Nephron progenitor cell (in vitro differentiated cells): ENCODE data around the gene SLC25A34.

ENCODE experiments used
- DNase-seq: peaks from one replicate; pipeline ENCODE4 v3.0.0; 2021
- H3K27ac Mint-ChIP-seq: 2 replicates; pipeline ENCODE4 v1.8.0; 2021; ENCODE audit warnings: mild to moderate bottlenecking, moderate library complexity, mixed read lengths
- H3K27me3 Mint-ChIP-seq: 2 replicates; pipeline ENCODE4 v1.8.0; 2021; ENCODE audit warnings: mild to moderate bottlenecking, low read depth, mixed read lengths; ENCODE audit not compliant: poor library complexity
- H3K36me3 Mint-ChIP-seq: 2 replicates; pipeline ENCODE4 v1.8.0; 2021; ENCODE audit warnings: low read depth, mixed read lengths
- H3K4me1 Mint-ChIP-seq: 2 replicates; pipeline ENCODE4 v1.8.0; 2021; ENCODE audit warnings: mixed read lengths
- H3K4me3 Mint-ChIP-seq: 2 replicates; pipeline ENCODE4 v1.8.0; 2021; ENCODE audit warnings: mild to moderate bottlenecking, moderate library complexity, mixed read lengths
- H3K9me3 Mint-ChIP-seq: 2 replicates; pipeline ENCODE4 v1.8.0; 2021; ENCODE audit warnings: mild to moderate bottlenecking, moderate library complexity, mixed read lengths
- TF ChIP-seq, protein P1 (sequence below): fragments of 200-600 bp; sonication (generic); IDR thresholded peaks from 2 replicates; pipeline ENCODE4 v1.5.0; 2021; ENCODE audit warnings: antibody characterized with exemption

Gene SLC25A34

DNA sequence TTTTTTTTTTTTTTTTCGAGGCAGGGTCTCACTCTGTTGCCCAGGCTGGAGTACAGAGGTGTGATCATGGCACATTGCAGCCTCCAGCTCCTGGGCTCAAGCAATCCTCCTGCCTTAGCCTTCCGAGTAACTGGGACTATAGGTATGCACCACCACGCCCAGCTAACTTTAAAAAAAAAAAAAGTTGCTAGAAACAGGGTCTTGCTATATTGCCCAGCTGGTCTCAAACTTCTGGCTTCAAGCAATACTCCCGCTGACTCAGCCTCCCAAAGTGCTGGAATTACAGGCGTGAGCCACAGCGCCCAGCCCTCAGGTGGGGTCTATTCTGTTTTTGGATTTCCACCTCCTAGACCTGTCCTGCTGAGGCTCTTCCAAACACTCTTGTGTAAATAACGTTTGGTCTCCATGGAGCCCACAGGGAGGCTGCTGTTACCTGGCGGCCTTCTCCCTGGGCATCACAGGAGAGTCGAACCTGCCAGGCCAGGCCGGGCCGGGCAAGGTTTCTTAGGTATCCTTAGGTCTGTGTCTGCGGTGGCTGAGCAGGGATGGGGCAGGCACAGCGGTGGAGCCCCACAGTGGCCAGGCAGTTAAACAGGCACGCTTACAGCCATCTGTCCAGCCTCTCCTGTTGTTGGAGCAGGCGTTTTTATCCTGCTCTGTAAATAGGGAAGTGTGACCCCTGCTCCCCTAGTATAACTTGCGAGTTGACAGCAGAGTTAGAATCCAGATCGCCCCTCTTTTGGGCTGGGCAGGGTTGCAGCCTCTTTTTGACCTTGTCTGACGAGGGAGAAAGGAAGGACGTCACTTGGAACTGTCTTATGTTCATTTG, 33.1 kb upstream of the SLC25A34 start:
- no peaks in the 10 kb centered on the region for H3K9me3 Mint-ChIP-seq
- peaks cover 33% of the 10 kb centered on the region for H3K4me1 Mint-ChIP-seq
- H3K27me3 Mint-ChIP-seq, result no peaks in the 10 kb centered on the region
- peaks cover 38% of the 10 kb centered on the region for H3K36me3 Mint-ChIP-seq
- H3K27ac Mint-ChIP-seq, result peak overlapping the region; percentile 76
- DNase-seq, result no peak
- TF ChIP-seq, protein P1, sequence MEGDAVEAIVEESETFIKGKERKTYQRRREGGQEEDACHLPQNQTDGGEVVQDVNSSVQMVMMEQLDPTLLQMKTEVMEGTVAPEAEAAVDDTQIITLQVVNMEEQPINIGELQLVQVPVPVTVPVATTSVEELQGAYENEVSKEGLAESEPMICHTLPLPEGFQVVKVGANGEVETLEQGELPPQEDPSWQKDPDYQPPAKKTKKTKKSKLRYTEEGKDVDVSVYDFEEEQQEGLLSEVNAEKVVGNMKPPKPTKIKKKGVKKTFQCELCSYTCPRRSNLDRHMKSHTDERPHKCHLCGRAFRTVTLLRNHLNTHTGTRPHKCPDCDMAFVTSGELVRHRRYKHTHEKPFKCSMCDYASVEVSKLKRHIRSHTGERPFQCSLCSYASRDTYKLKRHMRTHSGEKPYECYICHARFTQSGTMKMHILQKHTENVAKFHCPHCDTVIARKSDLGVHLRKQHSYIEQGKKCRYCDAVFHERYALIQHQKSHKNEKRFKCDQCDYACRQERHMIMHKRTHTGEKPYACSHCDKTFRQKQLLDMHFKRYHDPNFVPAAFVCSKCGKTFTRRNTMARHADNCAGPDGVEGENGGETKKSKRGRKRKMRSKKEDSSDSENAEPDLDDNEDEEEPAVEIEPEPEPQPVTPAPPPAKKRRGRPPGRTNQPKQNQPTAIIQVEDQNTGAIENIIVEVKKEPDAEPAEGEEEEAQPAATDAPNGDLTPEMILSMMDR, result no peak
- no peak overlapping the region for H3K4me3 Mint-ChIP-seq

DNA sequence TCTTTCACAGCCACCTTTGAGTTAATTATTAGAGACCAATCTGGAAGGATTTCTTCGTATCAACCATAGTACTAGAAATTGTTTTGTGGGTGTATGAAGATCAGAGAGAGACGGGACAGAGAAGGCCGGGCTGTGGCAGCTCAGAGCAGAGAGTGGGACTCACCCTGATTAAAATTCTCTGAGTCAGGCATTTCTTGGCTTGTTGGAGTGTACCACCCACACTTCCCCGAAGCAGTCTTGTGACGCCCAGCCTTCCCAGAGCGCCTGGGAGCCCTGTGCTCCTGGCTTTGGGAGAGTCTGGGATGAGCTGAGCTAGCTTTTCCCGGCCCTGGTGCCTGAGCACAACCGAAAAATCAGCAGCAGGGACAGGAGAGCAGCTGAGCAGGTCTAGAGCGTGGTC, 32.5 kb upstream of the SLC25A34 start:
- Mint-ChIP-seq H3K36me3 (peaks cover 37% of the 10 kb centered on the region), H3K9me3 (no peaks in the 10 kb centered on the region), H3K4me3 (no peak overlapping the region), H3K27me3 (no peaks in the 10 kb centered on the region), H3K4me1 (peaks cover 33% of the 10 kb centered on the region), H3K27ac (peak overlapping the region; percentile 76)
- DNase-seq, result no peak
- TF ChIP-seq, protein P1, result no peak

DNA sequence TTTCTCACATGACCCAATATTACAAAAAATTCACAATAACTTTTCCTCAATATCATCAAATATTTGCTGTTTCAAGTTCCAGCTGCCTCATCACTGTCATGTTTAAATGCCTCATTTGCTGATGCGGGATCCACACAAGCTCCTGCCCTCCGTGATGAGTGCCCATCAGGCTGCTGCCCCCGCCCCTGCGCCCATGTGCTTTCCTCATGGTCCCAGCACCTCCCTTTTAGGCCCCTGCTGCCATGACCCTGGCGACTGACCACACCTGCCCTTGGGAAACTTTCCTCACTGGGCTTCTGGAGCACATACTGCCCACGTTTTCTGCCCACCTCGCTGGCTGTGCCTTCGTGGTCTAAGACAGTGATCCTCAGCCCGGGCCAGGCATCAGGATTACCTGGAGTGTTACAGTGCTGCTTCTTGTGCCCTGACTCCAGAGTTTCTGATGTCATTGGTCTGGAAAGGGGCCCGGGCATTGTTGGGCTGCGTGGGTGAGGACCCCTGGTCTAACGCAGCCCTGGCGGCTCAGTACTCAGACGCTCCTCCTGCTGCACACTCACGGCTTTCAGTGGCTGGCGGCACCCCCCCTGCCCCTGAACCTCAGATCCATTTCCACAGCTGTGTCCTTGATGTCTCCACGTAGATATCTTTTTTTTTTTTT, 31.4 kb upstream of the SLC25A34 start:
- H3K9me3 Mint-ChIP-seq, result no peaks in the 10 kb centered on the region
- TF ChIP-seq, protein P1, result no peak
- H3K27ac Mint-ChIP-seq, result peak overlapping the region; percentile 84
- peaks cover 33% of the 10 kb centered on the region for H3K4me1 Mint-ChIP-seq
- no peaks in the 10 kb centered on the region for H3K27me3 Mint-ChIP-seq
- no peak overlapping the region for H3K4me3 Mint-ChIP-seq
- peaks cover 28% of the 10 kb centered on the region for H3K36me3 Mint-ChIP-seq
- no peak for DNase-seq

DNA sequence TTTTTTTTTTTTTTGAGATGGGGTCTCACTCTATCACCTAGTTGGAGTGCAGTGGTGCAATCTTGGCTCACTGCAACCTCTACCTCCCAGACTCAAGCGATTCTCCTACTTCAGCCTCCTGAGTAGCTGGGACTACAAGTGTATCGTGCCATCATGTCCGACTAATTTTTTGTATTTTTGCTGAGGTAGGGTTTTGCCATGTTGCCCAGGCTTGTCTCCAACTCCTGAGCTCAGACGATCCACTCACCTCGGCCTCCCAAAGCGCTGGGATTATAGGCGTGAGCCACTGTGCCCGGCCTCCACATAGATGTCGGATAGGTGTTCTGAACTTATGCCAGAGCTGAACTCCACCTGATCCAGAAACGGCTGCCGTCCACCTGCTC, 30.9 kb upstream of the SLC25A34 start:
- H3K4me3 Mint-ChIP-seq, result no peak overlapping the region
- no peaks in the 10 kb centered on the region for H3K27me3 Mint-ChIP-seq
- peak overlapping the region; percentile 52 for H3K27ac Mint-ChIP-seq
- DNase-seq, result no peak
- H3K4me1 Mint-ChIP-seq, result peaks cover 33% of the 10 kb centered on the region
- TF ChIP-seq, protein P1, result no peak
- peaks cover 28% of the 10 kb centered on the region for H3K36me3 Mint-ChIP-seq
- H3K9me3 Mint-ChIP-seq, result no peaks in the 10 kb centered on the region

DNA sequence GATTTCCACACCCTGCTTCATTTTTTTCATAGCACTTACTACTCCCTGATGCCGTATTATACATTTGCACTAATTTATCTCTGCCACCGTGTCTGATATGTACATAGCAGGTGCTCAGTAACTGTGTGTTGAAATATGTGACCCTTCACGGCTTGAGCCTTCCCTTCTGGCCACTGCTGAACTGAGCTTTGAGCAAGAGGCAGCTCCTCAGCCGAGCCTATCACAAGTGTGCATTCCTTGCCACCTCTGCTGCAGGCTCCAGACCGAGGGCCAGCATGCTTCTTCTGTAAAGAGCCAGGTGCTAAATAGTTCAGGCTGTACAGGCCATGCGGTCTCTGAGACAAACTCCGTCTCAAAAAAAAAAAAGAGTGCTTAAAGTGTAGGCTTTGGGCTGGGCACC, 29.3 kb upstream of the SLC25A34 start:
- no peak for DNase-seq
- Mint-ChIP-seq H3K4me1 (peaks cover 32% of the 10 kb centered on the region), H3K4me3 (no peak overlapping the region), H3K27ac (peak overlapping the region; percentile 92), H3K27me3 (no peaks in the 10 kb centered on the region), H3K9me3 (no peaks in the 10 kb centered on the region), H3K36me3 (peaks cover 21% of the 10 kb centered on the region)
- TF ChIP-seq, protein P1, result no peak
